HepG2 (cell line): ENCODE data around the gene DOCK3. TPM values are rescaled to one million over a fixed set of nuclear protein-coding genes. Genes with fewer than 3 reads are reported as not detected.

ENCODE experiments used
- ATAC-seq: fragments of 200-7000 bp; cut with Tn5 transposase; 3 replicates; pipeline ENCODE4 v1.9.1; 2020; ENCODE audit warnings: mild to moderate bottlenecking, moderate library complexity
- BruUV-seq: library from RNA; stranded (reverse); fragments of 400-500 nt; replicated peaks from 2 replicates; lab custom pipeline; 2021; lab: Mats Ljungman, UMichigan
- CTCF ChIA-PET: fragments of 300-600 bp; formaldehyde crosslinking; extraction: SDS; loops from one replicate; lab custom pipeline; 2021; ENCODE audit warnings: low total read pairs, inconsistent platforms, low intra/inter-chr PET ratio; lab: Yijun Ruan, JAX
- POLR2A ChIA-PET: fragments of 350-600 bp; sonication (Branson Sonifier 250); formaldehyde crosslinking; loops from one replicate; lab custom pipeline; 2020; ENCODE audit warnings: antibody characterized with exemption, inconsistent platforms; lab: Yijun Ruan, JAX
- DNase-seq: peaks from one replicate; pipeline ENCODE4 v3.0.0-alpha.2; 2015; ENCODE audit warnings: low spot score
- FAIRE-seq: peaks from 3 replicates; lab custom pipeline; 2011; peaks lifted over from hg19 to GRCh38; lab: Jason Lieb, UNC
- H2AFZ ChIP-seq: one replicate; pipeline ENCODE4 v1.6.1; 2011; ENCODE audit warnings: low read length, inconsistent platforms
- H3K27ac ChIP-seq: fragments of 300-600 bp; 3 replicates; pipeline ENCODE4 v1.8.0; 2011; ENCODE audit warnings: mixed run types, mild to moderate bottlenecking, mixed read lengths, low read length, inconsistent platforms; ENCODE audit not compliant: insufficient read depth; ENCODE audit errors: extremely low read length
- H3K27me3 ChIP-seq, 2 experiments: fragments of 200-600 bp in 1 of 2; 2 replicates in 1 of 2; 3 replicates in 1 of 2; pipeline versions ENCODE4 v1.6.0 to v1.8.0; 2011; ENCODE audit warnings: low read length in 2 of 2, mild to moderate bottlenecking in 2 of 2, moderate library complexity in 2 of 2, inconsistent platforms in 1 of 2; ENCODE audit not compliant: insufficient read depth in 2 of 2, control insufficient read depth in 1 of 2
- H3K36me3 ChIP-seq, 2 experiments: fragments of 200-600 bp in 1 of 2; replicated peaks in 1 of 2; 2 replicates in 1 of 2; 3 replicates in 1 of 2; pipeline versions ENCODE4 v1.5.1 to v1.8.0; 2011; ENCODE audit warnings: low read length in 2 of 2, inconsistent platforms in 1 of 2; ENCODE audit not compliant: insufficient read depth in 2 of 2, control insufficient read depth in 1 of 2
- H3K4me1 ChIP-seq: 2 replicates; pipeline ENCODE4 v1.5.1; 2012; ENCODE audit warnings: low read length, inconsistent platforms; ENCODE audit not compliant: insufficient read depth
- H3K4me2 ChIP-seq: 2 replicates; pipeline ENCODE4 v1.6.0; 2011; ENCODE audit warnings: low read depth, low read length, inconsistent platforms
- H3K4me3 ChIP-seq, 3 experiments: fragments of 200-600 bp in 1 of 3; sonication (generic), shearing (Covaris generic) in 1 of 3; replicated peaks in 1 of 3; 2 replicates each; pipeline ENCODE4 v1.5.1; 2011 to 2016; ENCODE audit warnings: low read length in 3 of 3, inconsistent platforms in 2 of 3, low read depth in 2 of 3, mild to moderate bottlenecking in 2 of 3, control low read depth in 1 of 3, mixed read lengths in 1 of 3; ENCODE audit not compliant: insufficient read depth in 1 of 3
- H3K79me2 ChIP-seq: one replicate; pipeline ENCODE4 v1.6.1; 2011; ENCODE audit warnings: low read length, inconsistent platforms; ENCODE audit not compliant: insufficient read depth
- H3K9ac ChIP-seq: 2 replicates; pipeline ENCODE4 v1.6.0; 2011; ENCODE audit warnings: mild to moderate bottlenecking, low read depth, low read length, inconsistent platforms; ENCODE audit not compliant: insufficient read depth
- H3K9me3 ChIP-seq: 2 replicates; pipeline ENCODE4 v1.5.1; 2012; ENCODE audit warnings: mild to moderate bottlenecking, low read length
- H4K20me1 ChIP-seq: 2 replicates; pipeline ENCODE4 v1.6.0; 2011; ENCODE audit warnings: inconsistent platforms, mild to moderate bottlenecking, low read length, moderate library complexity; ENCODE audit not compliant: insufficient read depth
- DNMT1 ChIP-seq: sonication (generic); formaldehyde crosslinking; IDR thresholded peaks from 2 replicates; pipeline ENCODE4 v1.5.1; 2020; ENCODE audit warnings: mild to moderate bottlenecking, missing genetic modification reagents
- NKX3-1 ChIP-seq: sonication (generic); formaldehyde crosslinking; IDR thresholded peaks from 2 replicates; pipeline ENCODE4 v1.5.0; 2020; ENCODE audit warnings: missing genetic modification reagents
- REST ChIP-seq, 2 experiments: IDR thresholded peaks; 2 replicates each; pipeline ENCODE4 v1.6.1; 2011 to 2012; ENCODE audit warnings: low read length in 2 of 2, borderline replicate concordance in 1 of 2, low read depth in 1 of 2, mild to moderate bottlenecking in 1 of 2, moderate library complexity in 1 of 2
- ZNF160 ChIP-seq: sonication (generic); formaldehyde crosslinking; IDR thresholded peaks from 2 replicates; pipeline ENCODE4 v1.8.0; 2022; ENCODE audit warnings: mild to moderate bottlenecking, inconsistent platforms, missing genetic modification reagents
- ZNF205 ChIP-seq: IDR thresholded peaks from 2 replicates; pipeline ENCODE4 v1.6.1; 2018; ENCODE audit warnings: missing biosample characterization, missing genetic modification reagents
- whole genome bisulfite sequencing: methylation state at CpG from one replicate; pipeline ENCODE4 v1.1.6; 2017; ENCODE audit warnings: low lambda C conversion rate; 5-methylcytosine and 5-hydroxymethylcytosine counted together
- in situ Hi-C: cut with HindIII; loops from 2 replicates; pipeline ENCODE4 v1.10.0; 2017; ENCODE audit warnings: low pct_unique_long_range_greater_than_20kb; ENCODE audit not compliant: extremely low pct_ligation_motif_present
- intact Hi-C: fragments of 100-400 bp; cut with micrococcal nuclease; formaldehyde crosslinking; loops from one replicate; pipeline ENCODE4 v1.10.0; 2022; ENCODE audit not compliant: unreplicated experiment
- polyA plus RNA-seq, 8 experiments: library from polyadenylated mRNA; depleted of rRNA in 3 of 8; stranded (reverse) in 7 of 8; unstranded in 1 of 8; fragments of >200 nt; fragmentation: Illumina TruSeq in 4 of 8; extraction: Trizol in 4 of 8; gene quantifications; 2 replicates each; pipeline versions ENCODE4 v1.2.1 to v1.2.3, GENCODE V29; 2011 to 2016; ENCODE audit warnings: low read depth in 4 of 8, missing spikeins in 1 of 8, mixed read lengths in 1 of 8; ENCODE audit not compliant: insufficient read depth in 1 of 8
- total RNA-seq, 5 experiments: library from RNA; depleted of rRNA; stranded (reverse); fragments of >200 nt; fragmentation: Illumina TruSeq; extraction: Trizol; gene quantifications; 2 replicates each; pipeline ENCODE4 v1.2.3, GENCODE V29; 2016; ENCODE audit warnings: low read depth in 1 of 5

Gene DOCK3
- total and polyA plus RNA-seq, 2 of the 13 experiments (the other 11 are each of a cell fraction or from before 2014, with no cell fraction given) = not detected

- TF ChIP-seq REST (IDR thresholded peaks at IDR 0.05; ENCODE audit: borderline replicate concordance in 1 of 2, low read depth in 1 of 2, low read length in 2 of 2) = no peak
- no peak for TF ChIP-seq ZNF205 (CRISPR knock-in tag)
- TF ChIP-seq DNMT1 (CRISPR knock-in tag) = no peak
Measured at GRCh38 chr3:51163051-51163450, 488.3 kb downstream of the DOCK3 start (continued).

- no peak overlapping the region for H3K27ac ChIP-seq
- H3K36me3 ChIP-seq = no peaks in the 10 kb centered on the region
- no peak for TF ChIP-seq NKX3-1 (CRISPR knock-in tag)
- TF ChIP-seq ZNF160 (CRISPR knock-in tag) = peak; percentile 99
- DNase-seq (no peak), FAIRE-seq (no peak), ATAC-seq (no peak)
- H4K20me1 ChIP-seq = no peaks in the 10 kb centered on the region
- no peaks in the 10 kb centered on the region for H3K79me2 ChIP-seq
- H3K9ac ChIP-seq = no peak overlapping the region
- BruUV-seq = no TSS peak
- no peak overlapping the region for H3K4me3 ChIP-seq
- H3K27me3 ChIP-seq = no peaks in the 10 kb centered on the region
- in situ Hi-C loops = no loop called here
- no peak overlapping the region for H3K4me2 ChIP-seq
- POLR2A ChIA-PET = no interaction called here
- H3K4me1 ChIP-seq = no peaks in the 10 kb centered on the region
- H3K9me3 ChIP-seq = peaks cover 38% of the 10 kb centered on the region
- CTCF ChIA-PET = no interaction called here
- no peak overlapping the region for H2AFZ ChIP-seq
- 5% methylated on average over 3 of the region's 3 CpGs for WGBS
- intact Hi-C loops = no loop called here
Measured at GRCh38 chr3:51173518-51174271, 499.0 kb downstream of the DOCK3 start.
